Left lobe of liver (tissue), 2 donors: Measurements from ENCODE around the gene CUBN. TPM values are rescaled to one million over a fixed set of nuclear protein-coding genes. Genes with fewer than 3 reads are reported as not detected.

Source experiments
- ATAC-seq: fragments of 200-7000 bp; cut with Tn5 transposase; one replicate; pipeline ENCODE4 v1.9.1; 2020; ENCODE audit warnings: mild to moderate bottlenecking, moderate library complexity
- DNase-seq: peaks from one replicate; pipeline ENCODE4 v3.0.0-alpha.2; 2020; ENCODE audit warnings: low spot score
- total RNA-seq: library from RNA; stranded (reverse); gene quantifications from one replicate; pipeline ENCODE4 v1.2.1, GENCODE V29; 2021
- donor health status: DM: no; HTN: no; CAD: no; lungs with moderate emphysema.
- donor health status: DM: no; HTN: yes; CAD: no.

CUBN gene
- 0.25 TPM for total RNA-seq

DNA sequence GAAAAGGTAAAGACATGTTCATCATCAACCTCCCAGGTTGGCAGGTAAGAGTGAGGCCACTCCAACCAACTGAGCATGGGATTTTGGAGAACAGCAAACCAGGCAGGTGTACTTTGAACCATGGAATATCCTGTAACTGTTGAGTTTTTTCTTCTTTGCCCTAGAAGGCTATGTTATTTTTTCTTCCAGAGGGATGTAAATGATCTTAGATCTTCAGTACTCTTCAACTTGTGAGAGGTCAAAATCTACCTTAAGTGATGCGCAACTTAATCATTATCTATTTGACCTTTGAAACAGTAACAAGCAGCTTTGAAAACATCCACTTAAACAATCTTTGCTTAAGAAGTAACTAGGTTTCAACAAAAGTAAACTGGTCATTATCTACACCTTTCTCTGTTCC, at the start of gene CUBN:
Gene CUBN, minus strand, starts transcription at position 71 of the 400 bp plus-strand sequence. Its CDS starts 46 bp downstream, at position 25.
- ATAC-seq = no peak

GRCh38 chr10:17179002-17179401, 49.4 kb upstream of the CUBN start:
- DNase-seq = no peak

More for the DNA sequence above, at the start of gene CUBN:
- no peak for DNase-seq

DNA sequence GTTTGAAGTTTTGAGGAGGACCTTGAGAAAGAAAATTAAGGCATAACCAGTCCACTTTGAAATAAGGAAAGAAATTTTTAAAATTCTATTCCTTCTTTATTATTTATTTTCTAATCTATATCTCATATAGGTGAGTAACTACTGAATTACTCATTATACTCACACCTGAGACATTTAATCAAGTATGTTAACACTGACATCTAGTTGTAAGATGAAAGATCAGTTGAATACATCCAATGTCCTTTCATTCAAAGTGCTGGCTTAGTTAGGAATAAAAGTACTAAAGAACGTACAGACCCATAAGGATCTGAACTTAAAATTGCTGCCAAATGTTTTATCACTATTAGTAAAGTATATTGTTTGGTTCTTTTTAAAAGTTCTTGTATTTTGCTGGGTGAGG, 48.4 kb upstream of the CUBN start:
- DNase-seq = no peak
- no peak for ATAC-seq

More at GRCh38 chr10:17179002-17179401, 49.4 kb upstream of the CUBN start:
- ATAC-seq = no peak

DNA sequence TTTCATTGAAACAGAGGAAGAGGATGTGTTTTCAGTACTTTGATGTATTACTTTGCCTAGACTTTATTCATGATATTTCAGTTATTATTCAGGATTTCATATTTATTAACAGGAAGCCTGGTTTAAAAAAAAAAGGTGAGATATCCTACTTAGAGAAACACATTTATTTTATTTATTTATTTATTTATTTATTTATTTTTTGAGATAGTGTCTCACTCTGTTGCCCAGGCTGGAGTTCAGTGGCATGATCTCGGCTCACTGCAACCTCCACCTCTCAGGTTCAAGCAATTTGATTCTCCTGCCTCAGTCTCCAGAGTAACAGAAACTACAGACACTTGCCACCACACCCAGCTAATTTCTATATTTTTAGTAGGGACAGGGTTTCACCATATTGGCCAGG, 47.4 kb upstream of the CUBN start:
- DNase-seq (no peak), ATAC-seq (no peak)

DNA sequence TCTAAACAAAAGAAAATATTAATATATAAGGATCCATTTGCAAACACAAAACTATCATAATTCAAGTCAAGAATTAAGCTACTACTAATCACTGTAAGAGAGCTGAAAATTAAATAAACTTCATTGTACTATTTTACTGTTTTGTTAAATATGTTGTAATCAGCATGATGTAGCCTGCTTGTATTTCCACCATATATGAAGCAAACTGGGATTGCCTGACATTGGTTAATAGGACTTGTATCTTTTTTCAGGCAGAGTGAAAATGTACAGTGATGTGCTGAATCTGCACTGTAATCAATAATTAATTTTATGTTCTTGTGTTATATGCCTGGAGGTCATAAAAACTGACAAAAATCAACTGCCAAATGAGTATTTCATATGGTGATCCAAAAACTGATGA, 46.5 kb upstream of the CUBN start:
- no peak for ATAC-seq
- DNase-seq = no peak

- no peak for ATAC-seq
Measured at GRCh38 chr10:17175551-17175950, 45.9 kb upstream of the CUBN start.

DNA sequence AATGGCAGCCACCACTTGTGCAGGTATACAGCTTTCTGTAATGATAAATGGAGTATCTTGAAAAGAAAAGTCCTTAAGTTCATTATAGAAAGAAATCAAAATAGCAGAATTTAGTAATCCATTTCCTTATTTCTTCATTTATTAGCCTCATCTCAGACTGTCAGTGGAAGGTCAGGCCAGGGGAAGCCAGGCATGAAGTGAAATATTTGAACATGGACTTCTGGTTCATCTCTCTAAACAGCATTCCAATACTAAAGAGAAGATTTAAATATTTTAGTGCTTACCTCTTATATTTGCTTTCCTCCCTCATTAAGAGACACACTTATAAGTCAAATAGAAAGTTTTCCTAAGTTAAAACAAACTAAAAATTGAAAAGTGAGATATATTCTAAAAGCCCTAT, 45.0 kb upstream of the CUBN start:
- ATAC-seq = no peak
- no peak for DNase-seq

More at GRCh38 chr10:17175551-17175950, 45.9 kb upstream of the CUBN start:
- DNase-seq = no peak

DNA sequence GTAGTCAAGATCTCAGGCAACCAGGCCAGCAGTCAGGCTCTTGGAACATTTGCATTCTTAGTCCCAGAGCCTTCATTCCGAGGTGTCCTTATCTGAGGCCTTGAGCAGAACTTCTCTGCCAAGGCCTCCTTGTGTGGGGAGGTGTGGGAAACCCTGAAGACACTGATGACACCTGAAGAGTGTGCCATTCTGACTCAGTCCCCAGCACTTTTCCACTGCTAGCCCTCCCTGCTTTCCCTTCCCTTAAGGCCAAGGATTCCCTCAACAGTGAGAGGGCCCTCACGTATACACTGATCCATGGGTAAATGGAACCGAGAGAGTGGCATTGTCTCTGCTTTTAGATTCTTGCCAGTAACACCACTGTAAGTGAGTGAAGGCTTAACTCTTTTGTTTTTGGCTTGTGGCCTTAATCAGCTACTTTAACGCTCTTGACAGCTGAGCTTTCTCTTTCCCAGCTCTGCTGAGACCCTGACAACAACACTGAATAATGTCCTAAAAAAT, 41.6 kb upstream of the CUBN start:
- no peak for DNase-seq
- no peak for ATAC-seq

GRCh38 chr10:17169803-17170202, 40.2 kb upstream of the CUBN start:
- DNase-seq (no peak), ATAC-seq (no peak)

DNA sequence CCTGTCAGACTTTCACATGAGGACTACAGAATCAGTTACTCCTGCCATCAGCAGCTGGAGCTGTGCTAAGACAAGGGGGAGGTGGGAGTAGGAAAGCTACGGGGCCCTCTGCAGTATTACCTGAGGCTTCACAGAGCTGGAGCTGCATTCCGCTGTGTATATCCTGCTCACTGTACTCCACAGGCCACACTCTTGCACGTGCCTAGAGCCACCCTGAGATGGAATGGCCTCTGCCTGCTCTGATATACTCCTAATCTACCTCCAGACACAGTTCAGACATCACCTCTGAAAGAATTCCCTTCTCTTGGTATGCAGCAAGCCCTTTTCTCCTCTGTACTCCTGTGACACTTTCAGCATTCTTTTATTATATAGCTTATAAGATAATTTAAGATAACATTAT, 37.1 kb upstream of the CUBN start:
- ATAC-seq = no peak

GRCh38 chr10:17162828-17163227, 33.2 kb upstream of the CUBN start:
- no peak for ATAC-seq
- no peak for DNase-seq

More for the DNA sequence above, 37.1 kb upstream of the CUBN start:
- no peak for DNase-seq

GRCh38 chr10:17161775-17162174, 32.2 kb upstream of the CUBN start:
- ATAC-seq = no peak

DNA sequence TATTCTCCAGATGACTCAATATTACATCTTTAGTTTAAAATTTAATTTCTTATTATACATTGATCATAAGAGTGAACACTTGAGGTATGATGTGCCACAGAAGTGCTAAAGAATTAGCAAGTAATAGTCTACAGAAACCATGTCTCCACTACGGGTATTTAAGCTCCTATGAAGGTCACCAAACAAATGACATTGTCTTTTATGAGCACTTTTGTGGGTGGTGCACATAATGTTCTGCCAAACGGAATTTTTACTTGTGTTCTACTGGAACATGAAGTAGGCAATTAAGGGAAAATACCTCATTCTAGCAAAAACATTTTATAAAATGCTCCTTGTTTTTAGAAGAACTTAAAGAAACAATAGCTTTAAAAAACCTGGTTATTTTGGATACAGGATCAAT, 27.4 kb upstream of the CUBN start:
- DNase-seq (no peak), ATAC-seq (no peak)

More at GRCh38 chr10:17161775-17162174, 32.2 kb upstream of the CUBN start:
- no peak for DNase-seq

GRCh38 chr10:17155826-17156225, 26.2 kb upstream of the CUBN start:
- DNase-seq = no peak
- ATAC-seq = no peak

GRCh38 chr10:17154116-17154515, 24.5 kb upstream of the CUBN start:
- ATAC-seq (no peak), DNase-seq (no peak)

DNA sequence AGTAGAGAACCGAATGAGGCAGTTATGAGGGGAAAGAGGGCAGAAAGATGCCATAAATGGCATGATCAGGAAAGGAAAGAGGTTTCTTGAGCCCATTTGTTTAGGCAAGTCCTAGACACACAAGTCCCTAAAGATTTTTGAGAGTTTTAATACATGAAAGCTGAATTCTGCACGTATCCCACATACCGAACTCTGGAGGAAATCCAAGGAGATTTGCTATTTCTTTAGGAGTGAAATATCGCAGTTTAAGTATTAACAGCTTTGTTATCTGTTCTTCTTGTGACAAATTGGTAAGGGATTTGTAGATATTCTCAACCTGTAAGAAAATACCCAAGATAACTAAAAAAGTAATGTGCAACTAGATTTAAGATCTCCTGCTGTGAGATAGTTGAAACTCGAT, 23.7 kb upstream of the CUBN start:
- ATAC-seq = no peak
- DNase-seq = no peak

GRCh38 chr10:17151716-17152115, 22.1 kb upstream of the CUBN start:
- no peak for ATAC-seq
- no peak for DNase-seq

GRCh38 chr10:17147884-17148489, 18.4 kb upstream of the CUBN start:
- ATAC-seq (no peak), DNase-seq (no peak)

GRCh38 chr10:17146892-17147291, 17.3 kb upstream of the CUBN start:
- no peak for ATAC-seq
- no peak for DNase-seq

DNA sequence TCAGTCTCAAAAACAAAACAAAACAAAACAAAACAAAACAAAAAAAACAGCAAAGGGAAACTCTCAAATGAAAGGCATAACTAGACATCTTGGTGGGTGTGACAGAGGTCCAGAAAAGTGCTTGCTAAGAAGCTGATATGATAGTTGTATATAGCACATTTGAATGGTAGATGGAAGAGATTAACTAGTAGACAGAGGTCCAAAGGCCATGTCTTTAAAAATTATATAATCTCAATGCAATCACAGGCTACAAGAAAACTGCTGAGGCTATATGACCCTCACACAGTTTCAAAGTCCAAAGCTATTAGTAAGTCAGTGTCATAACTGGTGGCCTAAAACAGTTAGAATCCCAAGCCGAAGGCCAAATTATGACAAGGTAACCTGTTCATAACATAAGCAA, 15.6 kb upstream of the CUBN start:
- ATAC-seq (no peak), DNase-seq (no peak)

GRCh38 chr10:17144757-17145156, 15.1 kb upstream of the CUBN start:
- no peak for ATAC-seq
- DNase-seq = no peak

DNA sequence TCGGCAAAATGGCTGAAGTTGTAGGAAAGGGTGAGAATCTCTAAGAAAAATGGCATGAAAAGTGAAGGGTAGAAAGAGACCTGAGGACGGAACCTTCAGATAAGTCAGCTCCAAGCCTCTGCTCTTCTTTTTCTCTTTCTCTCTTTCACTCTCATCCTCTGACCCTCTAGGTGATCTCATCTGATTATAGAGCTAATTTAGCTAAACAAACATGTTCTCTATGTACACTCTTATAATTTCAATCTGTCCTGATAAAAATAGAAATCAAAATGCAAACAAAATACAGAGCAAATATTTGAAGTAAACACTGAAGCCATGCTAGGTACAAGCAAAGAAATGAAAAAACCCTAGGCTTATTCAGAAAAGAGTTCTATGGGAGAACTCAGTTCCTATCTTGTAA, 14.4 kb upstream of the CUBN start:
- no peak for ATAC-seq
- DNase-seq = no peak

DNA sequence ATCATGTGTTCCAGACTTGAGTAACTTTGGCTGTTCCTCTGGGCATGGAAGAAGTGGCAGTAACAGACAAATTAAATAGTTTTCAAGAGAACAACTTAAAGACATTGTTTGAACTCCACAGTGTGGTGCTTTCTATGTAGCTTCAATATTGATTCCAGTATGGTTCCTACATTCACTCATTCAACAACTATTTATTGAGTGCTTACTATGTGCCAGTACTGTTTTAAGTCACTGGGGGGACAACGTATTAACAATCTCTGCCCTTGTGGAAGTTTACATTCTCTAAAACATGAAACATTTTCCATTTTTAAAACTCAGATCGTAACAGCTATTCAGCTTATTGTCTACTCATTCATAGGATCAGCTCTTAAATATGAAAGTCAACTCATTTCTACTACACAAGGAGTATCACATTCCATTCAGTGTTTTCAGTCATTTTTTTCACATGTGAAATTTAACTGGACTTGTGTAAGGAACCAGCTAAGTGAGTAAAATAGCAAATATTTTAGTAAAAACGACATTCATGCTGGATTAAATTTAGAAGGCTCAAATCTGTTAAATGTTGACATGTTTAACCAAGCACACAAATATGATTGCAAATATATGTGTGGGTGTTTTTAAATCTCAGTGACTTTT, 13.6 kb upstream of the CUBN start:
- no peak for DNase-seq
- no peak for ATAC-seq
